Hematopoietic multipotent progenitor cell treated with erythropoietin and hydrocortisone succinate and interleukin-3 and kit ligand, for 15 days (in vitro differentiated cells): ENCODE measurements around the gene SP110.

Experiments
- DNase-seq: peaks from one replicate; pipeline ENCODE4 v3.0.0-alpha.2; 2015; ENCODE audit warnings: low spot score

Gene SP110

GRCh38 chr2:230170532-230170931 lies 49.3 kb downstream of the SP110 start:
- no peak for DNase-seq

DNA sequence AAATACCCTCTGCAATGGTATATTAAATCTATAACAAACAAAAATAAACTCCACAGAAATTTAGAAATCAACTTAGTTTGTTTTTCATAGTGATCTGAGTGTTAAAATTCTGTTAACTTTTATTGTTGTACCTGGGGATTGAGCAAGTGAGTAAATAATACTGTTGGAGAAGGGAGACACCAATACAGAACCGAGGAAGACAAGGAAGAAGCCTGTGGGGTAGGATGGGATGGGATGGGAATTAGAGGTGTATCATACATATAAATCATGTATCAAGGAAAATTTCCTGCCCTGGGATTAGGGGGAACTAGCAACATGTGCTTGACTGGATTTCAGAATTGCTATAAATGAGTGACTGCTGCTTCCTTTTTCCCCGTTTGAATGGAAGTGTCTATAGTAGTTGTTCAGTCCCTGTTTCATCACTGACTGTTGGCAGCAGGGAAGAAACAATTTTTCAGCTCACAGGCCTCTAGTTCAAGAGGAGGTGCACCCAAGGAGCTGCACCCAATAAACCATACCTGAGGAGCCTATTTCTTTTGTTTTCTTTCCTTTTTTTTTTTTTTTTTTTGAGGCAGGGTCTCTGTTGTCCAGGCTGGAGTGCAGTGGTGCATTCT lies 53.1 kb downstream of the SP110 start:
- no peak for DNase-seq

GRCh38 chr2:230164139-230164538 lies 55.6 kb downstream of the SP110 start:
- no peak for DNase-seq

- no peak for DNase-seq
These were observed 56.8 kb downstream of the SP110 start for GRCh38 chr2:230162981-230163380.

DNA sequence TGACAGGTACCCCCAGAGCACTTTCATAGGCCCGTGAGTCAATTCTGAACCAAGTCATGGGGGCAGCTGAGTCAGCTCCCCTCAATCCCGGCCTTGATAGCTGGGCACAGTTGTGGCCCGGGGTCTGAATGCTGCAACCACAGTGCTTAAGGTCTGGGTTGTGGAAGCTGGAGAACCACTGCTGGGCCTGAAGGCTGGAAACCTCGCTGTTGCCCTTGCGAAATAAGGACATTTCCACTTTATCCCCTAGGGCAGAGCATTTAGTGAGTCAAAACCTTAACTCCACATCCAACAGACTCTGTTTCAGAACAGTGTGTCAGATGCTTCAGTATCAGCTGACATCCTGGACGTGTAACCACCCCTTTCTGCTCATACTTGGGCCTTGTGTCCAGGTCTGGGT lies 58.6 kb downstream of the SP110 start:
- no peak for DNase-seq

GRCh38 chr2:230160112-230160660 lies 59.6 kb downstream of the SP110 start:
- peak; percentile 57 for DNase-seq

GRCh38 chr2:230158468-230158867 lies 61.3 kb downstream of the SP110 start:
- DNase-seq: no peak

- no peak for DNase-seq
These were observed 62.7 kb downstream of the SP110 start for GRCh38 chr2:230156782-230157699.

- DNase-seq: no peak
These were observed 64.4 kb downstream of the SP110 start for GRCh38 chr2:230155359-230155758.

DNA sequence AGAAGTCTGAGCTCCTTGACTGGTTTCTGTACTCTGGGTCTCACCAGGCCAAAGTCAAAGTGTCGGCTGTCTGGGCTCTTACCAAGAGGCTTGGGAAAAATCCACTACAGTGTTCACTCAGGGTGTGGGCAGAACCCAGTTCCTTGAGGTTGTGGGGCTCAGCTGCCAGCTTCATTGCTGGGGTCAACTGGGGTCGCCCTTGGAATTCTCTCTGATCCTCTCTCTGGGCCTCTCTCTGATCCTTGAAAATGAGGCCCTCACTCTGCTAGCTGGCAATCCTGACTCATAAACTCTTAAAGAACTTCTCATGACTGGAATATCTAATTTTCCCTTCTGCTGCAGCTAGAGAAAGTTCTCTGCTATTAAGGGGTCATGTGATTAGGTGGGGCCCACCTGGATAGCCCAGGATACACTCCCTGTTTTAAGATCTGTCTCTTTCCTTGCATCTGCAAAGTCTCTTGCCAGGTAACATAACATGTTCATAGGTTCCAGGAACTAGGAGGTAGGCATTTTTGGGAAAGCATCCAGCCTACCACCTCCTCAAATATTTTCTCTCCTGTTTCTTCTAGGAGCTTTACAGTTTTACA lies 66.3 kb downstream of the SP110 start:
- no peak for DNase-seq

DNA sequence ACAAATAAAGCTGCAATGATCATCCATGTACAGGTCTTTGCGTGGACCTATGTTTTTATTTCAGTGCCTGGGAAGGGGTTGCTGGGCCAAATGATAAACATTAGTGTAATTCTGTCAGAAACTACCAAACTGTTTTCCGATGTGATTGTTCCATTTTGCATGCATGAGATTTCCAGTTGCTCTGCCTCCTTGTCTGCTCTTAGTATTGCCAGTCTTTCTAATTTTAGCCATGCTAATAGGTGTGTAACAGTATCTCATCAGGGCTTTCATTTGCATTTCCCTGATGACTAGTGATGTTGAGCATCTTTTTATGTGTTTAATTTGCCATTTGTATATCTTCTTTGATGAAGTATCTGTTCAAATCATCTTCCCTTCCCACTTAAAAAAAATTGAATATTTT lies 67.5 kb downstream of the SP110 start:
- no peak for DNase-seq

GRCh38 chr2:230144355-230144754 lies 75.4 kb downstream of the SP110 start:
- no peak for DNase-seq

DNA sequence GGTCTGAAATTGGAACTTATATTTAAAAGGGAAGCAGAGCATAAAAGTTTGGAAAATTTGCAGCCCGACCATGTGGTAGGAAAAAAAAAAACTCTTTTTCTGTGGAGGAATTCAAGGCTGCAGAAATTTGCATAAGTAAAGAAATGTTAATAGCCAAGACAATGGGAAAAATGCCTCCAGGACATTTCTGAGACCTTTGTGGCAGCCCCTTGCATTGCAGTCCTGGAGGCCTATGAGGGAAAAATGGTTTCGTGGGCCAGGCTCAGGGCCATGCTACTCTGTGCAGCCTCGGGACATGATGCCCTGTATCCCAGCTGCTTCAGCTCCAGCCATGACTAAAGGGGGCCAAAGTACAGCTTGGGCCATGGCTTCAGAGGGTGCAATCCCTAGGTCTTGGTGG lies 79.1 kb downstream of the SP110 start:
- no peak for DNase-seq

DNA sequence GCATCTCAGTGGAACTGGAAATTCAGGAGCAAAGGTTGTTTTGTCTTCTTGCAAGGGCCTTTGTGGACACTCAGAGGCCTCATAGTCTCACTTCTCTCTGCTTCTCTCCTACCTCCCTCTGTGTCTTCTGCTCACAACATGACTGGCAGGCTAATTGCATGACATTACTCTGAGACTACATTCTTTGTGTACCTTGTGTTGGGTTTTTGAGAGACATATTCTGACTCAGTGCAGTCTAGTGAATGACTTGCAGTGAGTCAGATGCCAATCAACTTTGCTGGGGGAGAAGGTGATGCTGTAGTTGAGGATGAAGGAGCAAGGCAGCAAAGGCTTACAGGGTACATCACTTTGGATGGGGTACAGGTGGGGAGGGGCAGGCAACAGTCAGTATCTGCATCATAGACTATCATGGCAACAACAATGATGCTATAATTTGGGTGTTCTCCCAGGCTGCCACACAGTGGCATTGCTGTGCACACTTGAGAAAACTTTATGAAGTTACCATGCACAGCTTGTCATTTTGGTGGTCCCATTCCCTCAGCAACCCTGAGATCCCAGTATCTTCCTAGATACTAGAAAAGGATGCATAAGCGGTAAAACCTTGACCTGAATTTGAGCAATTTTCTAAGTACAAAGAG lies 81.8 kb downstream of the SP110 start:
- DNase-seq: no peak

DNA sequence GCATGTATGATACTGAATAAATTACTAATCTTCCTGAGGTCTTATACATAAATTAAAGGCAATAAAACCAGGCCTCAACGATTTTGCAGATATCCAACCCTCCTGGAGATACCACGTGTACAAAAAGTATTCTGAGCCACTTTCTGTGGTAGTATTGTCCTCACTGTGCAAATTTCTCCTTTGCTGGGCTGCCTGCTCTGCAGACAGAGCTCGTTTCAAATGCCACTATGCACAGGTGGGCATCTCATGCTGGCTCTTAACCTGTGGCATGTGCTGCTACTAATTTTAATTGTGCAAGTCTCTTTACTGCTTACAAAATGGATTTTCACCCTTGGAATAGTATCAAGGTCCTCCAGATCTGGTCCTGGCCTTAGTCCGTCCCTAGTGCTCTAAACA lies 84.7 kb downstream of the SP110 start:
- DNase-seq: no peak

DNA sequence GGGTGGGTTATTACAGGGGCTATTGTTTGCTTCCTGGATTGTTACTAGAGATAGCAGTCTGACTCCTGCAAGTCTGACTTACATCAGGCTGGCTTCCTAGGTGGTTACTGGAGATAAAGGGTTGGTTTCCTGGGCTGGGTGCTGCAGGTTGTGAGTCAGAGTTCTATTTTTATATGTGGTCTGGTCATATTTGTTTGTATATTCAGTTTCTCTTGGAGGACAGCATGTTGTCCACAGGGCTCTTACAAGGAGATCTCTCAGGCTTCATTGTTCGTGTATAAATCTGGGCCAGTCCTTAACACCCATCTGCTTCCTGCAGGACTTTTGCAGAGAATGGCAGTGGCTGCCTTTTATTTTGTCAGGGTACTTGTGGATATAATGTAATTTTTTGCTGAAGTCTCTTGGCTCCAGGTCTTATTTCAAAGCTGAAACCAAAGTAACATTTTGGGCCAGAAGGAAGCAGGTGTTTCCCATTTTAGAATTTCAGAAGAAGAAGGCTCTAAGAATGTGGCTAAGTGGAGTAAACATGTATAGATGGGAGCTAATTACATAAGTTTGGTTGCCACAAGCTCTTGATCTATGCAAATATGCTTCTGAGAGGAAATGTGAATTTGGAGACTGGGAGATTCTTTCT lies 85.2 kb downstream of the SP110 start:
- no peak for DNase-seq

DNA sequence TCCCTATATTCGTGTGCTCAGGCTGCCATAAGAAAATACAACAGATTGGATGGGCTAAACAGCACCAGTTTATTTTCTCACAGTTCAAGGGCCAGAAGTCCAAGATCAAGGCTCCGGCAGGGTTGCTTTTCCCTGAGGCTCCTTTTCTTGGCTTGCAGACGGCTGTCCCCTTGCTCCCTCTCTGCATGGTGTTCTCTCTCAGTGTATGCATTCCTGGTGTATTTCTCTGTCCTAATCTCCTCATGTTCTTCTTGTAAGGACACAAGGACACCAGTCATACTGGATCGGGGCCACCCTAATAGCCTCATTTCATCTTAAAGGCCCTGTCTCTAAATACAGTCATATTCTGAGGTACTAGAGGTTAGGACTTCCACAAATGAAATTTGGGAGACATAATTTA lies 88.4 kb downstream of the SP110 start:
- DNase-seq: no peak

DNA sequence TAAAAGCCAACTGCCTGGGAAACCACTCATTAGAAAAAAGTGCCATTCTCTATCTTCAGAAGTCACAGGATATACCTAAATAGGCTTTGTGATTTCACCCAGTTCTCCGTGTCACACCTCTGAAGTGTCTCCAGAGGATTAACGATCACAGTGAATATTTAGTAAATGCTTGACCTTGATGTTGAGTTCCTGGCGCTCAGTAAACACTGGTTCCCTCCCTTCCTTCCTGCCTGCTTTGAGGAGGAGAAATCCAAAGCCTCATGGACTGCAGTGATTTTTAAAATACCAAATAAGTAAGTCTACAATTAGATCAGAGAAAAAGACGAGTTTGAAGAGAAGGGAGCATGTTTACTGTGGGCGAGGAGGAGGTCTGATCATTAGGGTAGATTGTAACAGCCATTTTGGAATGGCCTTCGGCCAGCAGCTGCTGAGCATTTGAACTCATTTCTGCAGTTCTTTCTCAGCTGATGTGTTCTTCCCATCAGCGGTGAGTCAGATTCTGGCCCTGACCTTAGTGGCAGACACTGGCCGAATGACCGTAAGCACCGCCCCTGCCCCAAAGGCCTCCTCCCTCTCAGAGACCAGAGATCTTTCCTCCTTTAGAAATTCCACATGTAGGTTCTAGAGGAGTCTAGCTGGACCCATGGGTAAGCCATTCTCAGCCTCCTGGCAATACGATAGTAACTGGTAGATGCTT lies 89.0 kb downstream of the SP110 start:
- no peak for DNase-seq

- no peak for DNase-seq
These were observed 90.4 kb downstream of the SP110 start for GRCh38 chr2:230129343-230129742.

DNA sequence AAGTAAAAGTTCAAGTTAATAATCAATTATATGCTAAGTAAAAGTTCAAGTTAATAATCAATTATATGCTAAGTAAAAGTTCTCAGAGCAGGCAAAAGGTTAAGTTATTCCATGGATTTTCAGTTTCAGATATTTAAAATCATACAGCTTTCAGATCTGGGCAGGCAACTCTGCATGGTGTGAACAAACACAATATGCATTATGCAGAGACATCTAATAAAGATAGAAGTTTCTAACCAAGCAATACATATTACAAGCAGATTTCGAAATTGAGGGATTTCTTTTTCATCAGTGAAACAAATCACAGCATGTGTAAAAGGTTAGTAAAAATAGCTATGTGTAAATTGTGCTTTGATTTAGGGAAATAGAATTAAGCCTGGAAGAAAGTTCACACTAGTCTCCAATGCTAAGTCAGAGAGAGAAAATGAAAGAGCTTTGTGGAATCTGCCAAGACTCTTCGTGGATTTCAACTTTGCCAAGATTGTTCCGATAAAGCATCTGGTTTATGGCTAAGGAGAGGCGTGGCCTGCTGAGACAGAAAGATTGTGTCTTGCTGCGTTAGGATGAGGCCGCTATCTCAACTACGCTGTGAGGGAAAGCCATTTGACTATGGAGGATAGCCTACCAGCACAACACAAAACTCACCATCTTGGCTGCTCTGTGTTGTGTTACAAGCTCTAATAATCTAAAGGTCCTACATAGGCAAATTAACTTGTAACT lies 91.0 kb downstream of the SP110 start:
- DNase-seq: no peak

- no peak for DNase-seq
These were observed 92.6 kb downstream of the SP110 start for GRCh38 chr2:230127195-230127594.
